Right ventricle myocardium superior (tissue), 1 donor: Measurements from ENCODE around the gene CATSPERE. TPM values are rescaled to one million over a fixed set of nuclear protein-coding genes. Genes with fewer than 3 reads are reported as not detected.

Source experiments
- ATAC-seq: fragments of 200-7000 bp; cut with Tn5 transposase; one replicate; pipeline ENCODE4 v1.9.1; 2020; ENCODE audit warnings: mild to moderate bottlenecking; ENCODE audit not compliant: poor library complexity
- DNase-seq: peaks from one replicate; pipeline ENCODE4 v3.0.0-alpha.2; 2020
- intact Hi-C: fragments of 100-400 bp; cut with DNase I; formaldehyde crosslinking; loops from one replicate; pipeline ENCODE4 v1.11.2; 2022
- long read RNA-seq: library from polyadenylated mRNA; unstranded; transcript quantifications from one replicate; pipeline ENCODE4 v2.0.0, GENCODE V29; 2021
- total RNA-seq: library from RNA; stranded (reverse); fragmentation: NEBNext Ultra II Directional; extraction: Animal tissue kit (Norgen Biotek cat#: 25700); gene quantifications from one replicate; pipeline ENCODE4 v1.2.1, GENCODE V29; 2021
- donor health status: DM: no; HTN: yes; CAD: no; lungs with severe emphysema.

The CATSPERE gene, protein sequence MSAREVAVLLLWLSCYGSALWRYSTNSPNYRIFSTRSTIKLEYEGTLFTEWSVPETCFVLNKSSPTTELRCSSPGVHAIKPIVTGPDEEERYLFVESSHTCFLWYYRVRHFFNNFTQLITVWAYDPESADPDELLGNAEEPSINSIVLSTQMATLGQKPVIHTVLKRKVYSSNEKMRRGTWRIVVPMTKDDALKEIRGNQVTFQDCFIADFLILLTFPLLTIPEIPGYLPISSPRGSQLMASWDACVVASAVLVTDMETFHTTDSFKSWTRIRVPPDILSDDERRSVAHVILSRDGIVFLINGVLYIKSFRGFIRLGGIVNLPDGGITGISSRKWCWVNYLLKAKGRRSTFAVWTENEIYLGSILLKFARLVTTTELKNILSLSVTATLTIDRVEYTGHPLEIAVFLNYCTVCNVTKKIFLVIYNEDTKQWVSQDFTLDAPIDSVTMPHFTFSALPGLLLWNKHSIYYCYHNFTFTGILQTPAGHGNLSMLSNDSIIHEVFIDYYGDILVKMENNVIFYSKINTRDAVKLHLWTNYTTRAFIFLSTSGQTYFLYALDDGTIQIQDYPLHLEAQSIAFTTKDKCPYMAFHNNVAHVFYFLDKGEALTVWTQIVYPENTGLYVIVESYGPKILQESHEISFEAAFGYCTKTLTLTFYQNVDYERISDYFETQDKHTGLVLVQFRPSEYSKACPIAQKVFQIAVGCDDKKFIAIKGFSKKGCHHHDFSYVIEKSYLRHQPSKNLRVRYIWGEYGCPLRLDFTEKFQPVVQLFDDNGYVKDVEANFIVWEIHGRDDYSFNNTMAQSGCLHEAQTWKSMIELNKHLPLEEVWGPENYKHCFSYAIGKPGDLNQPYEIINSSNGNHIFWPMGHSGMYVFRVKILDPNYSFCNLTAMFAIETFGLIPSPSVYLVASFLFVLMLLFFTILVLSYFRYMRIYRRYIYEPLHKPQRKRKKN
- total RNA-seq, result 0.65 TPM
- long read RNA-seq, partial matches to known transcripts, result 0 of 3 reads
- long read RNA-seq, other reads (novel, unspliced or antisense), result 3 of 3 reads

DNA sequence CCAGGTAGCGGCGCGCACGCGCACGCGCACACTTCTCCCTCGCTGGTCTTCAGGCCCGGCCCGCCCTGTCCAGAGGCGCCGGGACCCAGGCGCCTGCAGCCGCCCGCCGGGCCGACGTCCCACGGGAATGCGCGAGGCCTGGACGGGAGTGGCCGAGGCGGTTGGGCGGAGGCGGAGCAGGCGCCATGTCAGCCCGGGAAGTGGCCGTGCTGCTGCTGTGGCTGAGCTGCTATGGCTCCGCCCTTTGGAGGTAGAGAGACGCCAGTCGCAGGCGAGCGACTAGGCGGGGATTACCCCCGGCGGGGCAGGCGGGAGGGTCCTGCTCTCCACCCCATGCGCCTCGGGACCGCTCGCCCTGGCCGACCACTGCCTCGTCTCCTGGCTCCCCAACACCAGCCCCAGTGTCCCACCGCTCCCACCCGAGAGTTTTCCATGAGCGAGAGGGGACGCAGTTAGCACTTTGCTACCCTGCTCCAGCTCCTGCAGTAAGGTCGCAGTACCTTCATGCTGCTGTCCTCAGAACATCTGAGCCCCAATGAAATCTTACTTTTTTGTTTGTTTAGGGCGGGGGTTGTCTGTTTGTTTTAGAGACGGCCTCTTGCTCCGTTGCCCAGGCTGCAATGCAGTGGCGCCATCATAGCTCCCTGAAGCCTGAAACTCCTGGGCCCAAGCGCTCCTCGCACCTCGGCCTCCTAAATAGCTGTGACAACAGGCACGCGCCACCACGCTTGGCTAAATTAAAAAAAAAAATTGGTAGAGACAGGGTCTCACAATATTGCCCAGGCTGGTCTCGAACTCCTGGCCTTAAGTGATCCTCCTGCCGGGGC lies at the start of gene CATSPERE:
Gene CATSPERE, plus strand, starts transcription at position 29 of the 827 bp plus-strand sequence. Its CDS starts 157 bp downstream, at position 186.
- DNase-seq (peak; percentile 95), ATAC-seq (peak; percentile 98)
- intact Hi-C loops, result no loop called here

DNA sequence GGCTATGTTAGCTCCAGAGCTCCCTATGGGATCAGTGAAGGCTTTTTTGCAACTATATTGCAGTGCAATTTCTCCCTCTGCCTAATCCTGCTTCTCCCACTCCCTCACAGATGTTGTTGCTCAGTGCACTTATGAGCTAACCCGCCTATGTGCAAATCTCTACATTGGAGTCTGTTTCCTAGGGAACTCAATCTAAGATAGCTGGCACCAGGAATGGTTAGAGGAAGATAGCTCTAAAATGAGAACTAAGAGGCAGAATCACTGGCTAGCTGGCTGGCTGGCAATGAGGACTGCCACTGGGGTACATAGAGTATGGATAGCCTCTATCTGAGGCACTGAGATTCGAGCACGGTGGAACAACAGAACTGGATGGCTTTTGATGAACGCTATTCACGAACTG lies 48.9 kb upstream of the CATSPERE start:
- ATAC-seq (no peak), DNase-seq (no peak)
- intact Hi-C loops, result no loop called here

DNA sequence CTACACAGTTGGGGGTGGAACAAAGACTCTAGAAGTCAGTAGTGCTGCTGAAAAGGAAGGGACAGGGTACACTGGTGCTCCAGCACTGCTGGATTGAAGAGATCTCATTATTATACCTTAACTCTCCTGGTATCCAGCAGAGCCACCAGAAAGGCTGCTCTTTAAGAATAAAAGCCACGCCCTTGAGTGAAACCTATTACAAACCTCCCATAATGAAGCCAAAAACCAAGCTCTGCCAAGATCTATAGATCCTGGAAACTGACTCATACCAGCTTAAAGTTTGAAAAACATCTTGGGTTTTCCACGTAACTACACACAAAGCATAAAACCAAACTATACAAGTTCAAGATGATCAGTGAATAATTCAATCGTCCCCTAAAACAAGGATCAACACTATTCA lies 47.3 kb upstream of the CATSPERE start:
- intact Hi-C loops, result no loop called here
- ATAC-seq (no peak), DNase-seq (no peak)

DNA sequence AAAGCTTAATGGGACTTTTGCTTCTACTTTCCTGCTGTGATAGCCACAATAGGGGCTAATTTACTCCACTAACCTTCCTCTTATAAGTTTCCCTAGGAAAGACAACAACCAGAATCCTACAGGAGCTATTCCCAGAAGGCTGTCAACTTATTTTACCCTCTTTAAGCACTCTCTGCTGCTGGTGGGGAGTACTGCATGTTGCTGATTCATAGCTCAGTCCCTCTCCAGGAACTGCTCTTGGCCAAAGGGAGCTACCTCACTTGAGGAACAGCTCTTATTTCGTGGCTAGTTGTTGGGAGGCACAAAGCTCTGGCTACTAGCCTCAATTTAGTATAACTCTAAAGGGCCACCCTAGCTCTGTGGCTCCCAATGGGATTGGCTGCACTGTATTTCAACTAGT lies 46.5 kb upstream of the CATSPERE start:
- ATAC-seq (no peak), DNase-seq (no peak)
- intact Hi-C loops, result no loop called here

DNA sequence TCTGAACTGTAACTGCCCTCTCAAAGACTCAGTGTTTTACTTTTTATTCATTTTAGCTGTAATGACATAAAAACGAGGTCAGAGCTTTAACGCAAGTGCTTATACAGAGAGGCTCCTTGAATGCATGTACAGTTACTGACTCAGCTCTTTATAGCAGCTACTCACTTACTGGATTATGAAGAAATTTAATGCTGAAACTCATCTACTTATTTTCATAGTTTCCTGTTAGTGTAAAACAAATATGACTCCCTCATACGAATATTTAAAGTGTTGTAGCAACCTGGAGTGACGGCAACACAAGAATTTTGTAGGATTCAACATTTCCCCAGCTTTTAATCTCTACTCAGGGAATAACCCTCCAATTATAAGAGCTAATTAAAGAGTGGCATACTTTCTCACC lies 42.0 kb upstream of the CATSPERE start:
- no peak for DNase-seq
- intact Hi-C loops, result no loop called here
- no peak for ATAC-seq

DNA sequence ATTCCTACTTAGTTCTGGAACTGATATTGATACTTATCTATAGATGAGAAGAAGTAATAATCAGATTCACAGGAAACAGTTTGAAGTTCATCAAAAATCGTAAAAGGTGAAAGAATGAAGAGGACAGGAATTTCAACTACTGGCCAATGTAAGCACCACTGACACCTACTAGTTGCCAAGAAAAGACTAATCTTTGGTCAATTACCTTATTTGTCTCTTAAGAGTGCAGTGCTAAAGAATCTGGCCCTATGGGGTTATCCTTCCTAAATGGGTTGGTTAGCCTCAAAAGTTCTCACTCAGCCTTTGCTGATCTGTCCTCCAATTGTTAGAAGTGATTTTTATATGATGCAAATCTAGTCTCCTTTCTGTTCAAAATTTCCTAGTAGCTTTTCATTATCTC lies 38.9 kb upstream of the CATSPERE start:
- intact Hi-C loops, result no loop called here
- DNase-seq (no peak), ATAC-seq (no peak)

DNA sequence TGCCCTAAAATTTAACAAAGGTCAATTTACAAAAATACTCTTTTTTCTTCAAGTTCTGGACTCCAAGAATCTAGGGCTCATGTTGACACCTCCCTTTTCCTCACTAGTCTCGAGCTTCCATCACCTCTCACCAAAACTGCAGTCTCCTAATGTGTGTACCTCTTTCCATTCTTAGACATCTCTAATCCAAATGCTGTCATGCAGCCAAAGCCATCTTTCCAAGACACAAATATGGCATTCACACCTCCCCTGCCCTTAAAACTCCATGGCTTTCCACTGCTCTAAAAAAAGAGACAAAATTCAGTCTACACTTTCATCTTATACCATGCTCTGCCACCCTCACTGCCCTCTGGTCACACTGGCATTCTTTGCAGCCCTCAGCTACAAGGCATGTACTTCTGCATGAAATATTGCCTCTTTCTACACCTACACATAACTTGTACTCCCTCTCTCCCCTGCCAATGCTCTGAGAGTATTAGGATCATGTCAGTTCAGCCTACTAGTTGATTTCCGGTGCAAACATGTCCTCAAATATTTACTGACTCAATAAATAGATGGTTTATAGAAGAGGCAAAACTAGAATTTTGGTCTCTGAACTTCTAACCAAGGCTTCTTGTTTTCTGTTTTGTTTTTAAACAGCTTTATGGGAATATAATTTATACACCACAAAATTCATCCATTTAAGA lies 36.3 kb upstream of the CATSPERE start:
- DNase-seq, result no peak
- ATAC-seq, result no peak

DNA sequence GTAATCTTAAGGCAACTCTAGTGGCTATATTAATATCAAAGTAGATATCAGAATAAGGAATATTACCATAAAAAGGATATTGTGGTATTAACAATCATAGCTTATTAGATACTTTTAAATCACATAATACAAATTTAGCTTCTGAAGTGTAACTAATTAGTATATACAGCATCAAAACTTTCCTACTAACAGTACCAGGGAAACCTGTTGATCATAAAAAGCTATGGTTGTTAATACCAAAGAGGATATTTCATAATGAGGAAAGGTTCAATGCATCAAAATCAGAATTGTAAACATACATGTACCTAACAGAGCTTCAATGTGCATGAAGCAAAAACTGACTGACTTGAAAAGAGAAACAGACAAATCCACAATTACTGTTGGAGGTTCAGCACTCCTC lies 33.4 kb upstream of the CATSPERE start:
- no peak for DNase-seq
- intact Hi-C loops, result no loop called here
- no peak for ATAC-seq

More for the DNA sequence above, 36.3 kb upstream of the CATSPERE start:
- intact Hi-C loops, result no loop called here

DNA sequence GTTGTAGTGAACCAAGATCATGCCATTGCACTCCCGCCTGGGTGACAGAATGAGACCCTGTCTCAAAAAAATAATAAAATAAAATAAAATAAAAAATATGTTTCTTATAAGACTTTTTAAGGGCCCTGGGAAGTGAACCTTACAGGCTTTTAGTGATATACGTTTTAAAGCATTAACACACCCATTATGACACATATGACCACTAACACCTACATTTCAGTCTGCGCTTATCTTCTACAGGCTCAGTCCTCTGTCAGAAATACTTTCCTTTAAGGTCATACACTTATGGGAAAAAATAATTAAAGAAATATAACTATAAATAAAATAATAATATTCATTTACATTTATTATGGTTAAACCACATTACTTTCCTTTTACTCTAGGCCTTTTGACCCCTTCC lies 31.3 kb upstream of the CATSPERE start:
- intact Hi-C loops, result no loop called here

DNA sequence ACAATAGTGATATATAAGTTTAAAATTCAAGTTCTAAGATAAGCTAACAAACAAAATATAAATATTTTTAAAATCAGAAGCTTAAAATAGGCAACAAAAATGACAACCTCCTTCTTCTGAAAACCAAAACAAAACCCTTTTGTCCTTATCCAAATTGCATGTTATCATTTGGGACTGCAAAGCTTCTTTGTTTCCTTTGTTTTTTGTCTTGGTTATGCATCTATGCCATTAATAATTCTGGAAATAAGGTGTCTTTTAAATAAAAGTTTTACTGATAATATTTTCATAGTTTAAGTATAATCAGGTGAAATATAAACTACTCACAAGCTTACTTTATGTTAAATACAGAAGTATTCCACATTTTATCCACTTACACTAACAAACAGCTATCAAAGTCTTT lies 29.9 kb upstream of the CATSPERE start:
- DNase-seq, result no peak
- intact Hi-C loops, result no loop called here
- ATAC-seq, result no peak

More for the DNA sequence above, 31.3 kb upstream of the CATSPERE start:
- DNase-seq, result no peak
- ATAC-seq, result no peak

DNA sequence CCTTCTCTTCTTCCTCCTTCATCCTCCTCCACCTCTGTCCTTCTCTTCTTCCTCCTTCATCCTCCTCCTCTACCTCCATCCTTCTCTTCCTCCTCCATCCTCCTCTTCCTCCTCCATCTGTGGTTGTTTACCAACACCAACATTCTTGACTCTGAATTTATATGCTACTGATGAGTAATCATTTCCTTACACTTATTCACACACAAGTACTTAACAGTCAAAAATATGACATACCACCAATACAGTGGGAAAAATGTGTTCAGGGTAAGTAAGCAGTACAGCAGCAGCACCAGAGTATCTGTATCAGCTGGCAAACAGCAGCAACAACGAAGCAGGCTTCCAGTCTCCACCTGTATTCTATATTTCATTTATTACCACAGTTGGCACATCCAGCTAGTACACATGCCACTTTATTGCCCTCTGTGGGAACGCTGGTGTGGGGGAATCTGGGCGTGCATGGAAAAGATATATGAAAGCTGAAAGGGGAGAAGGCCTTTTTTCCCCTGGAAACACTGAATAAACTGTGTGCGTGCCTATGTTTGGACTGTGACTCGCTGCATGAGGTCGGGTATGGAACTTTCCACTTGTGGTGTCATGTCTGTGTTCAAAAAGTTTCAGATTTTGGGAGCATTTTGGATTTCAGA lies 25.4 kb upstream of the CATSPERE start:
- no peak for DNase-seq
- ATAC-seq, result no peak
- intact Hi-C loops, result no loop called here

DNA sequence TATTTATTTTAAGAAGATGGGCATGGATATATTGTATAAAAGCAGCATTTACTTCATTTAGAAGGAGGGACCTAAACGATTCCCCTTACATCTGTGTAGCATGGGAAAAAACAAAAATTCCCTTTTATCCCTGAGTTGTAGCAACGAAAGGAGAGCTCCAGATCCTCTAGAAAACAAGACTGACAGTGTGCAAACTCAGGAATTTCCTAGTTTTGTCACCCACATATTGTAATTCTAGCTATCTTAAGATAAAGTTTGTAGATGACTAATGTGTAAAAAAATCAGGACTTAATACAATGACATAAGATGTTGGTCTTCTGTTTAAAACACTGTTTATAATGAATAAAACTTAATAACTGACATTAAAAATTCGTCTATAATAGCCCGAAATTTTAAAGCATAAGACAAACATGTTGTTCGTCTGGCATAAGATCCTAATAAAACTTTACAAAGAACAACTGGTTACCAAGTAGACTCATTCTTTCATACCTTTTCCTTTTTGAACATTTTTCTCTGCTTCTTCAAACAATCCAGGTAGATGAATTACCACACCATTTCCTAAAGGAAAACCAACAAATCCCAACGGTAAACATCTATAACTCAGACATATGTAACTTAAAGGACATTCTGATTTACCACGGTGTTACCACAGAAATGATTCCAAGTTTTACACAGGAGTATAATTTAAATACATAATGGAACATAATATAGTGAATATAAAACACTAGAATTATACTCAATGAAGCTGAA lies 24.6 kb upstream of the CATSPERE start:
- intact Hi-C loops, result no loop called here
- ATAC-seq, result no peak
- DNase-seq, result no peak

DNA sequence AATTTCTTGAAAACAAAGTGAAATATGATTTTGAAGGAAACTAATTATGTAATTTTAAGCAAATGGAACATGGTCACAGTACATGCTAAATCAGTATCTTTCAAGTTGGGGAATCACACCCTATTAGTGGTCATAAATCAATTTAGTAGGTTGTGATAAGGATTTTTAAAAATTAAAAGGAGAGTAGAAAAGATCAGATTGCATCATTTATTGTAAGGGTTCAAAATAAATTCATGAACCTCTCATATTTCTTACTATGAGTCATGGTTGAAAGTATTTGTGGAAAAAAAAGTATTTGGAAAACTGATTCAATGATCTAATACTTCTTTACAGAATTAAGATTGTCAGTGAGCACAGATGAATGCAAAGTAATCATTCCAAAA lies 24.0 kb upstream of the CATSPERE start:
- DNase-seq (no peak), ATAC-seq (no peak)
- intact Hi-C loops, result no loop called here

DNA sequence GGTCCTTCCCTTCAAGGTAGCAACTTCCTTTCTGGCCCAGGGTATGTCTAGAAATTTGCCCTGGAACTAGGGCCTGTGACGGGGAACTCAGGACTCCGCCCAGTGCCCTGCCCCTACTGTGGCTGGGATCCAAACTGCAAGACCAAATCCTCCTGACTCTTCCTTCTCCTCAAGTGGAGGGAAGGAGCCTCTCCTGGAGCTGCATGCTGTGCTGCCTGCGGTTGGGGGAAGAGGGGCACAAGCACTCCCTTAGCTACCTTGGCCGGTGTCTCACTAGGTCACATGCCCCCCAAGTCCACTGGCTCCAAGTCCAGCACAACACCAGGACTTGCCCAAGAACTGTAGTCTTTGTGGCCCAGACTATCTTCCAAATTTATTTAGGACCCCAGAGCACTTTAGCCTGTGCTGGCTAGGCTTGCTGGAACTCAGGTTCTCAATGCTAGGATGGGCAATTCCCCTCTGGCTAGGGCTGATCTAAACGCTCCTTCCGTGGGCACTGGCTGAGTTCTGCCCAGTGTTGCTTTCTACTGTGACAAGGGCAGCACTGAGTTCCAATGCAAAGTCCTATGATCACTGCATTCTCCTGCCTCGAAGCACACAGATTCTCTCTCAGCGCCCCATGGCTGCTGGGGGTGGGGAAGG lies 21.6 kb upstream of the CATSPERE start:
- ATAC-seq (peak; percentile 31), DNase-seq (no peak)

DNA sequence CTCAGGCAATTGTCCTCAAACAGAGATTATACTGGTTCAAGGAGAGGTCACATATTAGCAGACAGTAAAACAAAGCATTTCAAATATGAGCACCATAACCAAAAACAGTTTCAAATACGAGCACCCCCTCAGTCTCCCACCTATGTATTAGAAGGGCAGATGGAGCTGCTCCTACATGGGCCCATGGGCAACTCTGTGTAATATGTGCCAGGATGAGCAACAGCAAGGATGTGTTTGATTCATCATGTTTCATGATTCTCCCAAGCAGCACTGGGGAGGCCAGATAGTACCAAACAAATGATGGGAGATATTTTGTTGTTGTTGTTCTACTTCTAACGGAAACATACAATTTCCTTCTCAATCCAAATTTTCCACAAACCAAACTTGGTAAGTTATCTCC lies 18.2 kb upstream of the CATSPERE start:
- ATAC-seq (no peak), DNase-seq (no peak)
- intact Hi-C loops, result no loop called here

More for the DNA sequence above, 21.6 kb upstream of the CATSPERE start:
- intact Hi-C loops, result no loop called here

DNA sequence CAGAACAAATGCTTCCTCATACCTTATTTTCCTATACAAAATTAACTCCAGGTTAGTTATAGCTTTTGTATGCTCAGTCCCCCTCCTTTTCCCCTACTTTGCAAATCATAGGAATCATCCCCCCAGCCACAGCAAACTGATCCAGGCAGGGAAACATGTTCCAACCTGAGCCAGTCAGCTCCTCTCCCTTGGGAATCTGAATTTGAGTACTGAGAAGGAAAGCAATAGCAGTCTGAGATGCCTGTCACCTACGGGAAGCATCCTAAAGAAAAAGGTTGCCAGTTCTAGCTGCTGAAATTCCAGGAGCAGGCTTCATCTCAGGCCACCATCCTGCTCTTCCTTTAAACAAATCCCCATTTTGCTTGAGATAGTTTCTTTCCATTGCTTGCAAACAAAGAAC lies 16.2 kb upstream of the CATSPERE start:
- no peak for ATAC-seq
- intact Hi-C loops, result loop anchor here (5.0 kb wide), 1 partner anchor 207 kb away; the partner anchor contains the start of gene DESI2
- no peak for DNase-seq
